ENCODE results near the gene SH2D3C. TPM values are rescaled to one million over a fixed set of nuclear protein-coding genes. Genes with fewer than 3 reads are reported as not detected.

The SH2D3C gene
- total and polyA plus RNA-seq, 2 of the 8 experiments (the other 6 are each of a cell fraction or from before 2014, with no cell fraction given), result 6.4 to 8.1 TPM

- TF ChIP-seq RNF2 (IDR thresholded peaks at IDR 0.05; ENCODE audit: borderline replicate concordance, low read depth, low read length, missing control alignments, poor library complexity, severe bottlenecking) (no peak), MAFK (IDR thresholded peaks at IDR 0.05; ENCODE audit: low read depth, low read length) (no peak), HDAC2 (IDR thresholded peaks at IDR 0.05; ENCODE audit: borderline replicate concordance in 1 of 2, low read depth in 2 of 2, low read length in 2 of 2) (no peak; a peak in 1 of 4 replicates), NANOG (IDR thresholded peaks at IDR 0.05; ENCODE audit: insufficient read depth, low read depth, low read length, poor library complexity, severe bottlenecking) (no peak), CTBP2 (IDR thresholded peaks at IDR 0.05; ENCODE audit: borderline replicate concordance, insufficient read depth, insufficient read length, low read length) (peak; percentile 87), CREB1 (IDR thresholded peaks at IDR 0.05) (peak; percentile 7; the same call in 1 of the 2 replicates), ATF2 (IDR thresholded peaks at IDR 0.05; ENCODE audit: low read length) (peak; percentile 92), POU5F1 (IDR thresholded peaks at IDR 0.05; ENCODE audit: low read depth, low read length) (no peak)
- TF ChIP-seq, protein P1, sequence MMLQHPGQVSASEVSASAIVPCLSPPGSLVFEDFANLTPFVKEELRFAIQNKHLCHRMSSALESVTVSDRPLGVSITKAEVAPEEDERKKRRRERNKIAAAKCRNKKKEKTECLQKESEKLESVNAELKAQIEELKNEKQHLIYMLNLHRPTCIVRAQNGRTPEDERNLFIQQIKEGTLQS (IDR thresholded peaks at IDR 0.05; ENCODE audit: insufficient read depth, low read depth, low read length), result no peak
Observed at GRCh38 chr9:127754099-127755060, 24.1 kb downstream of the SH2D3C start (continued).
